Stomach (tissue), 9 donors: ENCODE measurements around the gene ERN1. TPM values are rescaled to one million over a fixed set of nuclear protein-coding genes. Genes with fewer than 3 reads are reported as not detected.

Experiments
- DNase-seq, 2 donors: peaks; one replicate each; pipeline versions ENCODE4 v3.0.0 to v3.0.0-alpha.2; 2013 to 2019
- H3K27ac ChIP-seq, 5 donors: fragments of 200-600 bp in 4 of 5; sonication (generic) in 4 of 5; one replicate each; pipeline ENCODE4 v1.5.1; 2013 to 2019; ENCODE audit warnings: mild to moderate bottlenecking in 1 of 5, moderate library complexity in 1 of 5
- H3K27me3 ChIP-seq, 3 donors: fragments of 200-600 bp; sonication (generic); one replicate each; pipeline ENCODE4 v1.5.1; 2017 to 2019; ENCODE audit warnings: mixed run types in 1 of 3
- H3K36me3 ChIP-seq, 4 donors: fragments of 200-600 bp; sonication (generic); 1 replicate in 3 of 4; 2 replicates in 1 of 4; pipeline ENCODE4 v1.5.1; 2016 to 2019
- H3K4me1 ChIP-seq, 4 donors: fragments of 200-600 bp; sonication (generic); one replicate each; pipeline ENCODE4 v1.5.1; 2016 to 2019
- H3K4me3 ChIP-seq, 4 donors: fragments of 200-600 bp; sonication (generic) in 3 of 4; one replicate each; pipeline ENCODE4 v1.5.1; 2016 to 2019; ENCODE audit warnings: mild to moderate bottlenecking in 1 of 4
- H3K9me3 ChIP-seq, 4 donors: fragments of 200-600 bp; sonication (generic); one replicate each; pipeline ENCODE4 v1.5.1; 2016 to 2019
- CTCF ChIP-seq, 7 experiments: fragments of 450-650 bp in 4 of 7; fragments of 200-600 bp in 3 of 7; sonication (generic) in 3 of 7; IDR thresholded peaks; one replicate each; pipeline ENCODE4 v1.5.1; 2016 to 2019; ENCODE audit warnings: antibody characterized with exemption in 7 of 7, control low read depth in 2 of 7, mild to moderate bottlenecking in 1 of 7
- EP300 ChIP-seq: sonication (generic); formaldehyde crosslinking; IDR thresholded peaks from one replicate; pipeline ENCODE4 v1.6.1; 2017; ENCODE audit warnings: antibody characterized with exemption
- POLR2A ChIP-seq, 4 donors: fragments of 450-650 bp; IDR thresholded peaks; one replicate each; pipeline ENCODE4 v1.6.1; 2016; ENCODE audit warnings: antibody characterized with exemption in 4 of 4, control low read depth in 2 of 4, mild to moderate bottlenecking in 1 of 4, moderate library complexity in 1 of 4
- POLR2AphosphoS5 ChIP-seq, 3 donors: sonication (generic); formaldehyde crosslinking; IDR thresholded peaks; one replicate each; pipeline ENCODE4 v1.6.1; 2016; ENCODE audit warnings: antibody characterized with exemption in 3 of 3
- WGBS, 5 donors: extraction: QIAGEN DNeasy Blood & Tissue Kit in 3 of 5; methylation state at CpG; one replicate each; pipeline versions ENCODE4 v1.1.5 to v1.1.7; 2013 to 2018; 5-methylcytosine and 5-hydroxymethylcytosine counted together
- intact Hi-C: fragments of 100-400 bp; cut with DNase I; formaldehyde crosslinking; loops from one replicate; pipeline ENCODE4 v1.15.1; 2023; ENCODE audit warnings: low total_unique reads
- polyA plus RNA-seq, 3 donors: library from polyadenylated mRNA; stranded (reverse); fragments of 200-250 nt; gene quantifications; one replicate each; pipeline ENCODE4 v1.2.3, GENCODE V29; 2013
- total RNA-seq, 5 donors: library from RNA; depleted of rRNA; stranded (reverse); fragments of >200 nt; gene quantifications; one replicate each; pipeline versions ENCODE4 v1.1.0 to v1.2.3, GENCODE V29; 2014 to 2016
- donor health status: healthy with polysubstance abuse.
- donor health status: Bipolar disorder and iron deficiency.
- donor health status: healthy.

ERN1 gene
- total and polyA plus RNA-seq, 8 donors = 4.1 to 76.4 (median 28.0) TPM

DNA sequence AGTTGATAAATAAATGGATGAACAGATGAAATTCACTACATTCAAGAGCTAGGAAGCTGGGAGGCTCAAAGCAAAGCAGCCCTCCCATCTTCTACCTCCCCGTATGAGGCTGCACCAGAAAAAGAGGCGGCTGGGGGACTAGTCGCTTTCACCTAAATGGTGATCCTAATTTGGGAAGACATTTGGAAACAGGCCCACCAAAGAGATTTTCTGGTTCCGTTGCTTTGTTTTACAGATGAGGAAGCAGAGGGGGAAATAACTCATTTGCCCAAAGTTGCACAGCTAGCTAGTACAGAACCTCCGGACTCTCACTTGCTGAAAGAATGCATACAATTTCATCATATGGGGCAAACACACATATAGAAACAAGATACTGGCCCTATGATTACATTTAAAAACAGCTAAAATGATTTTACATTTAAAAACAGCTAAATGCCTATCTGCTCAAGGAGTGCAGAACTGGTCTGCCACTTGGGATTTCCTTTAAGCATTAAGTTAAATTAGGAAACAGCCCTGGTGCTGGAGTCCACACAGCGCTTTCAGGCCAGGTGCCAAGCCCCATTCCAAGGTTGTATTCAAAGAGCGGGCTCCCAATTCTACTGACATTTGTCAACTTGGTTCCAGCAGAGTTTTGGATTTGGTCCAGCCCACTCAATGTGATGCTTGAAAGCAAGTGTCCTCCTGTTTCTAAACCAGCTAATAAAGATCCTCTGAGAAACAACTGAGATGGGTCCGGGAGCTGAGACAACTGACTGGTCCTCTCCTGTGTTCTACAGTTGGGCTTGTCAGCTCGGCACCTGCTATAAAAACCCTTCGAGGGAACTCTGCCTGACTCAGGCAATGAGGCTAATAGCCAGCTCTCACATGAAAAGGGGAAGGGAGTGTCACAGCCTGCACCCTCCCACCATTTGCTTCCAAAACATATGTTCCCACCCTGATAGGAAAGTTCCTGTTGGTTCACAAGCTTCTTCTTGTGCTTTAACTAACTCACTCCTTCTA is 11.7 kb downstream of the ERN1 start:
- H3K27ac ChIP-seq = peak overlapping the region; percentile 41 to 87 (median 69)

DNA sequence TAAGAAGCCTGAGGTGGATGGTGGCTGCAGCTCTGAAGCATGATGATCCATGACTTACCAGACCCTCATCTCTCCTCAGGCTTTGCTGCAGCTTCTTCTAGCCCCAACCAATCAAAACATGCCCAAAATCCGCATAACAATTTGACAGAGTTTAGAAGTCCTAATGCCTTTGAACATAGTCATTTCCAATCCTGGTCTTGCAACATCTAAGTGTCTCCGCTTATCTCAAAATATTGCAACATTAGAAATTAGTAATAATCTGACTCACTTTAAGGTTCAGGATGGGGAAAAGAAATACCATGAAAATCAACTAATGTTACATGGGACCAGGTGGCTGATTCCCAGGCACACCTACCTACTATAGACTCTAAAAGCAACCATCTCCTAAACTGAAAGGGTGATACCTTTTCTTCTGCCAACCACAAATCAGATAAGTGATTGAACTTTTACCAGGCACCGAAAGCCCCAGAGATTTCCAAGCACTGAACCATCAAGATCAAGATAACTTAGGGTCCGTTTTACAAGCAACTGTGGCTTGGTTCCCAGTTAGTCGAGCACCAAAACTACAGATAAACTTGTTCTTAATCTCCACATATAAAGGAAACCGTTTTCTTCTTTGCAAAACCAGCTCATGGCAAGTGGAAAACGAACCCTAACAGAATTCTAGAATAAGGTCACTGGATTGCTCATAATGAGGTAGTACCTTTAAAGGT is 14.0 kb downstream of the ERN1 start:
- Histone ChIP-seq H3K4me1 (peaks cover 41 to 89% (median 71%) of the 10 kb centered on the region in 4 donors), H3K4me3 (peak overlapping the region in 1 of 4 donors; percentile 10), H3K27ac (peak overlapping the region; percentile 62 to 87 (median 70)), H3K36me3 (peaks cover 0 to 2% (median 0%) of the 10 kb centered on the region in 4 donors), H3K27me3 (no peaks in the 10 kb centered on the region), H3K9me3 (no peaks in the 10 kb centered on the region)
- 26 to 49% (median 35%) methylated on average over 7 of the region's 7 CpGs for whole genome bisulfite sequencing, 5 donors
- intact Hi-C loops = no loop called here
- DNase-seq = peak in 1 of 2 donors; percentile 65
- peak in 2 of 3 donors; percentile 7 to 8 for TF ChIP-seq POLR2AphosphoS5 (IDR thresholded peaks at IDR 0.05)
- no peak for TF ChIP-seq POLR2A (IDR thresholded peaks at IDR 0.05)
- TF ChIP-seq EP300 = no peak

More for the DNA sequence above, 11.7 kb downstream of the ERN1 start:
- intact Hi-C loops = no loop called here
- DNase-seq = peak; percentile 53 to 77
- H3K4me1 ChIP-seq = peaks cover 41 to 99% (median 68%) of the 10 kb centered on the region in 4 donors
- peaks cover 0 to 7% (median 0%) of the 10 kb centered on the region in 4 donors for H3K36me3 ChIP-seq
- TF ChIP-seq POLR2AphosphoS5 (IDR thresholded peaks at IDR 0.05) (peak in 1 of 3 donors; percentile 39), POLR2A (IDR thresholded peaks at IDR 0.05) (no peak)
- WGBS, 5 donors = 35 to 47% (median 39%) methylated on average over 10 of the region's 10 CpGs
- H3K4me3 ChIP-seq = peak overlapping the region in 1 of 4 donors; percentile 0
- no peaks in the 10 kb centered on the region for H3K27me3 ChIP-seq
- H3K9me3 ChIP-seq = no peaks in the 10 kb centered on the region

DNA sequence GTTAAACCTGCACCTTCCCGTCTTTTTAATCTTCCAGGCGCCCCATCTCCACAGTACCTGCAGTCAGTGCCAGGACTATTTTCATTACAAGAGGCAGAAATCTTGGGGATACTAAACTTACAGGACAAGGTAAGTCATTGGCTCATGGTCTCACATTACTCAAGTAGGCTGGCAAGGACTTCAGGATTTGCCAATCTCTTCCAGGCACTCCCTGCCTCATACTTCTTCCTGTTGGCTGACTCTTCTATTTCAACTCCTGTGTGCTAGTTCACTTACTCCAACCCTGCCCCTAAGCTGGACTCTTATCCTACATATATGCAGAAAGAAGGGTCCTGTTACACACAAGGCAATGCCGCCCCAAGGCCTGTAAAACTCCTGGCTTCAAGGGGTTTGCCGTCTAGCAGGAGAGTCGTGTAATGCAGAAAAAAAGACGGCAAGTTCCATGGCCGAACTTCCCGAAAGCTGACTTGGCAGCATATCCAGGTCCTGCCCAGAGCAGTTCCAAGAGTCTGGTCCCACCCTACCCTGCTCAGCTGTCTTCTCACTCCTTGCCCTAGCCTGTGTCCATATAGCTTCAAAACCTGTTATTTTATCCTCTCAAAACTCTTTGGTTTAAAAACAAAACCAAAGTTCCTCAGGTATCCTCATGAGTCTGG is 14.8 kb downstream of the ERN1 start:
- intact Hi-C loops = no loop called here
- peak overlapping the region in 1 of 4 donors; percentile 10 for H3K4me3 ChIP-seq
- H3K4me1 ChIP-seq = peaks cover 49 to 89% (median 67%) of the 10 kb centered on the region in 4 donors
- peak in 2 of 3 donors; percentile 72 for TF ChIP-seq POLR2AphosphoS5 (IDR thresholded peaks at IDR 0.05)
- TF ChIP-seq CTCF (IDR thresholded peaks at IDR 0.05) = no peak
- no peak for TF ChIP-seq EP300
- H3K36me3 ChIP-seq = no peaks in the 10 kb centered on the region
- no peaks in the 10 kb centered on the region for H3K9me3 ChIP-seq
- peak in 1 of 2 donors; percentile 60 for DNase-seq
- WGBS, 5 donors = 38 to 72% (median 47%) methylated on average over 8 of the region's 8 CpGs
- no peaks in the 10 kb centered on the region for H3K27me3 ChIP-seq
- H3K27ac ChIP-seq = peak overlapping the region; percentile 62 to 87 (median 70)

DNA sequence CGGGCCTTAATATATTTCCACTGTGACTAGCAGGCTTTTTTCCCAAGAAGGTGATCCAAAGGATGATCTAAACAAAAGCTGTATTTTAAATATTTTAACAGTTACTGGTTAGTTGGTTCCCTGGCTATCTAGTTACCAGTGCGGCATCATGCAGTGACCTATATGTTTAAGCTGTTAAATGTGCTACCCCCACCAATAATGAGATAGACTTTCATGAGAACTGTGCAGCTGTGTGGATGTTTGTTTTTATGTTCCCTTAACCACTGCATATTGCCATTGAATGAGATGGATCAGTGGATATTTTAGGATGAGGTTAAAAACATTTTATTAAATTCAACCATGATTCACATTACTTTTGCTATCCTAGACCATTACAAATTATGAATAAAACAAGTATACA is 16.9 kb downstream of the ERN1 start:
- intact Hi-C loops = no loop called here
- H3K9me3 ChIP-seq = no peaks in the 10 kb centered on the region
- no peaks in the 10 kb centered on the region for H3K36me3 ChIP-seq
- H3K4me1 ChIP-seq = peaks cover 41 to 86% (median 62%) of the 10 kb centered on the region in 4 donors
- H3K27me3 ChIP-seq = no peaks in the 10 kb centered on the region
- H3K4me3 ChIP-seq = no peak overlapping the region
- DNase-seq = no peak
- peak overlapping the region in 1 of 5 donors; percentile 34 for H3K27ac ChIP-seq
- 77 to 93% (median 79%) methylated on average over 2 of the region's 2 CpGs for WGBS, 5 donors
- no peak for TF ChIP-seq POLR2AphosphoS5 (IDR thresholded peaks at IDR 0.05)
- no peak for TF ChIP-seq CTCF (IDR thresholded peaks at IDR 0.05)
- no peak for TF ChIP-seq POLR2A (IDR thresholded peaks at IDR 0.05)
- TF ChIP-seq EP300 = no peak

- DNase-seq = no peak
- no peaks in the 10 kb centered on the region for H3K9me3 ChIP-seq
- TF ChIP-seq EP300 (no peak), CTCF (IDR thresholded peaks at IDR 0.05) (no peak), POLR2AphosphoS5 (IDR thresholded peaks at IDR 0.05) (no peak), POLR2A (IDR thresholded peaks at IDR 0.05) (no peak)
- WGBS, 5 donors = 74 to 87% (median 83%) methylated on average over 4 of the region's 4 CpGs
- no peak overlapping the region for H3K4me3 ChIP-seq
- intact Hi-C loops = no loop called here
- peak overlapping the region in 1 of 5 donors; percentile 29 for H3K27ac ChIP-seq
- peaks cover 39 to 86% (median 62%) of the 10 kb centered on the region in 4 donors for H3K4me1 ChIP-seq
- H3K27me3 ChIP-seq = no peaks in the 10 kb centered on the region
- no peaks in the 10 kb centered on the region for H3K36me3 ChIP-seq
Observed at GRCh38 chr17:64111831-64112230, 18.1 kb downstream of the ERN1 start.
